Left colon (tissue), 2 donors: Measurements from ENCODE around the gene UBAP2L. TPM values are rescaled to one million over a fixed set of nuclear protein-coding genes. Genes with fewer than 3 reads are reported as not detected.
"Not testable (repeated sequence)": the region's sequence is repeated elsewhere in the genome, so short reads cannot be mapped to it uniquely, and the experiment has no call there.

Source experiments
- ATAC-seq: fragments of 200-7000 bp; cut with Tn5 transposase; one replicate; pipeline ENCODE4 v1.9.1; 2020; ENCODE audit warnings: mild to moderate bottlenecking, moderate library complexity
- DNase-seq, 2 donors: peaks; one replicate each; pipeline ENCODE4 v3.0.0-alpha.2; 2020
- intact Hi-C, 2 donors: fragments of 100-400 bp; cut with DNase I in 1 of 2; cut with micrococcal nuclease in 1 of 2; formaldehyde crosslinking; loops; one replicate each; pipeline versions ENCODE4 v1.11.2 to v1.14.0; 2022; cut with DNase I, micrococcal nuclease
- total RNA-seq, 2 donors: library from RNA; stranded (reverse); fragmentation: NEBNext Ultra II Directional; extraction: Animal tissue kit (Norgen Biotek cat#: 25700); gene quantifications; one replicate each; pipeline ENCODE4 v1.2.1, GENCODE V29; 2021
- donor health status: DM: no; HTN: no; CAD: no.
- donor health status: DM: yes; HTN: yes; CAD: no.

UBAP2L gene
- total RNA-seq, 2 donors from 2014 or later: 78.5 to 90.2 TPM

GRCh38 chr1:154192476-154192875, 28.3 kb upstream of the UBAP2L start:
- ATAC-seq (no peak), DNase-seq (no peak)
- intact Hi-C loops: no loop called here

GRCh38 chr1:154193821-154194220, 26.9 kb upstream of the UBAP2L start:
- intact Hi-C loops: no loop called here
- DNase-seq (peak in 1 of 2 donors; percentile 37), ATAC-seq (peak; percentile 65)

- intact Hi-C loops: no loop called here
- peak; percentile 65 for ATAC-seq
- peak in 1 of 2 donors; percentile 20 for DNase-seq
Observed at GRCh38 chr1:154198756-154199562, 21.8 kb upstream of the UBAP2L start.

- DNase-seq (no peak), ATAC-seq (peak; percentile 24)
Observed at GRCh38 chr1:154199563-154199879, 21.2 kb upstream of the UBAP2L start.

GRCh38 chr1:154205778-154206177, 15.0 kb upstream of the UBAP2L start:
- ATAC-seq, intact Hi-C loops: not testable (repeated sequence)

More at GRCh38 chr1:154199563-154199879, 21.2 kb upstream of the UBAP2L start:
- intact Hi-C loops: no loop called here

GRCh38 chr1:154206196-154206595, 14.6 kb upstream of the UBAP2L start, which contains the start of gene CFAP141:
CFAP141 (minus strand) TSS chr1:154206333; CDS start chr1:154206307, 26 bp downstream.
- intact Hi-C loops: no loop called here
- ATAC-seq (peak; percentile 50), DNase-seq (no peak)

More at GRCh38 chr1:154205778-154206177, 15.0 kb upstream of the UBAP2L start:
- DNase-seq: not testable (repeated sequence)

- ATAC-seq (no peak), DNase-seq (no peak)
- intact Hi-C loops: no loop called here
Observed at GRCh38 chr1:154207262-154207661, 13.5 kb upstream of the UBAP2L start.

GRCh38 chr1:154208677-154209388, 11.9 kb upstream of the UBAP2L start:
- intact Hi-C loops: no loop called here
- no peak for DNase-seq
- no peak for ATAC-seq

- DNase-seq (no peak), ATAC-seq (no peak)
- intact Hi-C loops: no loop called here
Observed at GRCh38 chr1:154212083-154212482, 8.7 kb upstream of the UBAP2L start.

- intact Hi-C loops: no loop called here
- no peak for ATAC-seq
- no peak for DNase-seq
Observed at GRCh38 chr1:154213274-154213673, 7.5 kb upstream of the UBAP2L start.

- no peak for ATAC-seq
- no peak for DNase-seq
- intact Hi-C loops: no loop called here
Observed at GRCh38 chr1:154218545-154218944, 2.2 kb upstream of the UBAP2L start.

- ATAC-seq: no peak
- DNase-seq: peak in 1 of 2 donors; percentile 16
- intact Hi-C loops: no loop called here
Observed at GRCh38 chr1:154219541-154219940, 1.2 kb upstream of the UBAP2L start.

- DNase-seq (no peak), ATAC-seq (no peak)
- intact Hi-C loops: no loop called here
Observed at GRCh38 chr1:154220970-154221277, 169 bp downstream of the UBAP2L start.

GRCh38 chr1:154221278-154222001, 685 bp downstream of the UBAP2L start:
- intact Hi-C loops: no loop called here
- DNase-seq (peak; percentile 58 to 73), ATAC-seq (peak; percentile 33)

GRCh38 chr1:154222518-154222917, 1.8 kb downstream of the UBAP2L start:
- no peak for DNase-seq
- no peak for ATAC-seq
- intact Hi-C loops: no loop called here

GRCh38 chr1:154222918-154223317, 2.2 kb downstream of the UBAP2L start:
- DNase-seq (no peak), ATAC-seq (no peak)
- intact Hi-C loops: no loop called here

- ATAC-seq (no peak), DNase-seq (no peak)
- intact Hi-C loops: no loop called here
Observed at GRCh38 chr1:154223621-154224020, 2.9 kb downstream of the UBAP2L start.

GRCh38 chr1:154225370-154225769, 4.6 kb downstream of the UBAP2L start:
- no peak for DNase-seq
- intact Hi-C loops: no loop called here
- ATAC-seq: no peak

- intact Hi-C loops, DNase-seq, ATAC-seq: not testable (repeated sequence)
Observed at GRCh38 chr1:154231112-154231511, 10.4 kb downstream of the UBAP2L start.

GRCh38 chr1:154233127-154233526, 12.4 kb downstream of the UBAP2L start:
- DNase-seq, ATAC-seq, intact Hi-C loops: not testable (repeated sequence)
